HG02798 (cell line): ENCODE data around the gene LDLRAD3.
"Not testable (repeated sequence)": the region's sequence is repeated elsewhere in the genome, so short reads cannot be mapped to it uniquely, and the experiment has no call there.

Source experiments
- ATAC-seq: cut with Tn5 transposase; IDR thresholded peaks from one replicate; pipeline ENCODE4 v1.9.1; 2021; ENCODE audit warnings: mild to moderate bottlenecking; ENCODE audit not compliant: unreplicated experiment, poor library complexity

Gene LDLRAD3

GRCh38 chr11:36037031-36037430 is 93.2 kb downstream of the LDLRAD3 start:
- ATAC-seq: no peak

GRCh38 chr11:36038541-36038940 is 94.7 kb downstream of the LDLRAD3 start:
- ATAC-seq: no peak

GRCh38 chr11:36039471-36039870 is 95.6 kb downstream of the LDLRAD3 start:
- ATAC-seq: no peak

DNA sequence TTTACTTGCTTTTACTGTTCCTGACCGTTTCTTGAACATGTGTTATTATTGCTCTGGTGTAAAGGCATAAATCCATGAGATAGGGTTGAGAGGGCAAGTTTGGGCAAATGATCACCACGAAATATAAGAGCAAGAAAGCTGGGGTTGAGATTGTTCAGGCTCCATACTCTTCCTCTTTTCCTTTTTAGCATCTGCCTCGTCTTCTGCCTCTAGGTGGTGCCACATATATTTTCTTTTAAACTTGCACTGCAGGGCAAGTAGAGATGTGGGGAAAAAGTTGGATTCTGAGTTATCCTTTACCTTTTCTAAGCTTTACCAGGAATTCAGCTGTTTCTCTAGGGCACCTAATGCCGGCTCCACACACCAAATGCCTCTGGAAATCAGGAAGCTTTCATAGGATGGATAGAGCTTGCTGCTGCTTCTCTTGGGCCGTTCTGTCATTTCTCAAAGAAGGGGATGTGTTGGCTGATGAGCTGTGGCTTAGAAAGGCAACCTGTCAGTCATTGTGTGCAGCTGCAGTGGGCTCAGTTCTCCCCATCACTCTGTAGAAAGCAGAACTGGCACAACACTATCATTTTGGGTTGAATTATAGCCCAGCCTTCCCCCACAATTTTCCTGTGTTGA is 98.2 kb downstream of the LDLRAD3 start:
- no peak for ATAC-seq

DNA sequence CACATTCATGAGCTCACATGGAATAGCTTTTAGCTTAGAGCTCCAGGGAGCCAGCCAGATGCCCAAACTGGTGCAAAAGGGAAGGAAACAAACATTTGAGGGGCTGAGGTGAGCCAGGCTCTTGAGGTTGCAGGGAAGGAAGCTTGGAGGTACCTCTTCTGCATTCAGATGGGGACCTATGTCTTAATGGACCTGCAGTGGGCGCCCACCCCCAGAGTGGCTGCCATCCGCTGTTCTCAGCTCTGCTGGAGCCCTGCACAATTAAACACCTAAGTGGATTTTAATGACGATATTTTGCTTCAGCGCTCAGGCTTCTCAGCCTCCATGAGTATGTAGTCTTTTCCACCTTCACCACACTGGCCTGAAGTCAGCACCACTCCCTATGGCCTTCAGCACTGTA is 100.8 kb downstream of the LDLRAD3 start:
- no peak for ATAC-seq

DNA sequence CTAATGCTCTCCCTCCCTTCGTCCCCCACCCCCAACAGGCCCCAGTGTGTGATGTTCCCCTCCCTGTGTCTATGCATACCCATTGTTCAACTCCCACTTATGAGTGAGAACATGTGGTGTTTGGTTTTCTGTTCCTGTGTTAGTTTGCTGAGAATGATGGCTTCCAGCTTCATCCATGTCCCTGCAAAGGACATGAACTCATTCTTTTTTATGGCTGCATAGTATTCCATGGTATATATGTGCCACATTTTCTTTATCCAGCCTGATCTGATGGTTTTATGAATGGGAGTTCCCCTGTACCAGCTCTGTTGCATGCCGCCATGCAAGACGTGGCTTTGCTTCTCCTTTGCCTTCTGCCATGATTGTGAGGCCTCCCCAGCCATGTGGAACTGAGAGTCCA is 102.1 kb downstream of the LDLRAD3 start:
- not testable (repeated sequence) for ATAC-seq

DNA sequence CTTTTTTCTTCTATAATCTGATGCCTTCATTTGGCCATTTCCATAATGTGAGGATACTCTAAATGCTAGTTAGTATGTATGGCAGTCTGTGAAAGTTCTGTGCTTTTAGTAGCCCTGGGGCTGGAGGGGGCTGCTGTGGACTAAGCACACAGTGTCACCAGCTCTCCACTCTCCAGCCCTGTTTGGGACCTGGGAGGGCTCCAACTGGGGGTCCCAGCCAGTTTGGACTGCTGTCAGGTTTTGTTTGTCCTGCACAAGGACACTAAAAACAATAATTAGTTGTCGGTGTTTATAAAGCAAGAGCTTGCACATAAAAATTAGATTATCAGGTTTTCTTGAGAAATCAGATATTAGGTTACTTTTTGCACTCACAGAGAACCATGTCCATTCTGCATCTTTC is 103.1 kb downstream of the LDLRAD3 start:
- no peak for ATAC-seq

DNA sequence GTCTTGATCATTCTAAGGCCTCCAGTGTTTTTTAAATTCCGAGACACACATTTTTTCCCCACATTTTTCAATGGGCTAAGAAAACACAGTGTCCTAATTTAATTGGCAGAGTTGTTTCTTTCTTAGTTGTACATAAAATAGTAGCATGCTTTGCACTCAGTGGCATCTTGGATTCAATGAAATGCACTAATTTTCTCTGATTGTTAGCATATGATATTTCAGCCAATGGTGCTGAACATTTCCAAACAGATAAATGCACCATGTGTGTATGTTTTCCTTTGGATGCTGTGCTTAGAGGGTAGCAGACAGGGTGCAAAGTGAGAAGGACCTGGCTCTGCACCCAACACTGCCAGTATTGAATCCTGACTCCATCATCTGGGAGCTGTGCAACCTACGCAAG is 103.5 kb downstream of the LDLRAD3 start:
- ATAC-seq: no peak

DNA sequence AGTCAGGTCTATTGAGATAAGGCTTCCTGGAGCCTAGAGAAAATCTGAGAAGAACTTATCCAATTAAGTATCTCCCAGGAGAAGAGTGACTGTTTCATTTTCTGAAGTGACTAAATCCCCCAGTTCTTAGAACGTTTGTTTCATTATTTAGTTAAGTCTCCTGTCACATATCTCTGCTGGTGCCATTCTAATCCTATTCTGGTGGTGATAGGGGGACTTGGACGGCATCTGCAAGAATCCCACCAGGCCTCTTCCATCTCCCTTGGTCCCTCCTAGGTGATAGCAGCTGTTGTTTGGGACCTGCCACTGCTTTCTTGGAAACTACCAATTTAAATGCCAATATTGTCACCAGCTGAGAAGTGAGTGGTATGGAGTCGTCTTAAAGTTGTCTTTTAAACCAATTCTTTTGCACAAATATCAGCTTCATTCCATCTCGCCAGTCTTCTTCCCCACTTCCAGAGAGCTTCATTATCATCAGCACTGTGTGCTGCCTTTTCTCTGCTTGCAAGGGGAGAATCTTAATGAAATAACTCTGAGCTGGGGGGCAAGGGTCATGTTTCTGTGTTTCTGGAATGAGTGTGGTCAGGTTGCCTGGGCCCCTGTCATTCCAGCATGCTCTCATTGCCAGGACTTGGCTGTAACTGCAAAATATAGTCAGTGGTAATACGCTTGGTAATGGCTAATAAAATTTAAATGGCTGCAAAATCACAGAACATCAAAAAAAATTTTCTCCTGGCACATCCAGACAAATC is 104.8 kb downstream of the LDLRAD3 start:
- ATAC-seq: no peak

GRCh38 chr11:36051235-36052144 is 107.6 kb downstream of the LDLRAD3 start:
- no peak for ATAC-seq

DNA sequence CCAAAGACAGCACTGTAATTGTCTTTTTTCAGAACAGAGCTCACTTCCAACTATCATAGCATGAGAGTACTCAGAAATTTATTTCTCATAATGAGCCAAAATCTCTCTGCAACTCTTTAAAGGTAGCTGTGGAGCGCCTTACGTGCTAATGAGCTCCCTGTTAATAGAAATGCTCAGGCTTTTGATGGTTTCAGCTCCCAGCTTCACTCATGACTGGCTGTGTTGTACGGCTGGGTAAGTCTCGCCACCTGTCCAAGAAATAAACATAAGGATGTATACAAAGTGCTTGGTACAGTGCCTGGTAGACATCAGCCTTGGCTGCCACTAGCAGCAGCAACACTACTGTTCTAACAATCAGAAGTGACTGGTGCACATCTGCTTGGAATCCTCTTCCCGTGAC is 109.4 kb downstream of the LDLRAD3 start:
- ATAC-seq: no peak

GRCh38 chr11:36053862-36054261 is 110.0 kb downstream of the LDLRAD3 start:
- ATAC-seq: no peak

GRCh38 chr11:36054628-36055027 is 110.8 kb downstream of the LDLRAD3 start:
- no peak for ATAC-seq

DNA sequence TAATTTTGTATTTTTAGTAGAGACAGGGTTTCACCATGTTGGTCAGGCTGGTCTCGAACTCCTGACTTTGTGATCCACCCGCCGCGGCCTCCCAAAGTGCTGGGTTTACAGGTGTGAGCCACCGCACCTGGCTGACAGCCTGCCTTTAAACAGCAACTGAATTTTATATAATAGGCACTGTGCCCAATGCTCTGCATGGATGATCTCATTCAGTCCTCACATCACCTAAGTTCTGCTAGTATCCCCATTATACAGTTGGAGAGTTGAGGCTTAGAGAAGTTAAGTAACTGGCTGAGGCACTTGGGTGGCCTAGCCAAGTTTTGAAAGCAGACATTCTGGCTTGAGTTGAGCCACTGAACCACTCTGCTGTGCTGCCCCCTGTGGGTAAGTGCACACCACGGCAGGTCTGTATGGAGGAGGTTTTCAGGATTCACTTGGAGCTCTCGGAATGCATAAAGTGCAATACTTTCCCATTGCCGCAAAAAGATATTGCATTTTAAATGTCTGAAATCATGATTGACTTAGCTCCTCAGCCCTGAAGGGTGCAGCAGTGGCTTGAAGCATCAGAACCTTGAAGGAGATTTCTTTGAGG is 112.4 kb downstream of the LDLRAD3 start:
- ATAC-seq: no peak

DNA sequence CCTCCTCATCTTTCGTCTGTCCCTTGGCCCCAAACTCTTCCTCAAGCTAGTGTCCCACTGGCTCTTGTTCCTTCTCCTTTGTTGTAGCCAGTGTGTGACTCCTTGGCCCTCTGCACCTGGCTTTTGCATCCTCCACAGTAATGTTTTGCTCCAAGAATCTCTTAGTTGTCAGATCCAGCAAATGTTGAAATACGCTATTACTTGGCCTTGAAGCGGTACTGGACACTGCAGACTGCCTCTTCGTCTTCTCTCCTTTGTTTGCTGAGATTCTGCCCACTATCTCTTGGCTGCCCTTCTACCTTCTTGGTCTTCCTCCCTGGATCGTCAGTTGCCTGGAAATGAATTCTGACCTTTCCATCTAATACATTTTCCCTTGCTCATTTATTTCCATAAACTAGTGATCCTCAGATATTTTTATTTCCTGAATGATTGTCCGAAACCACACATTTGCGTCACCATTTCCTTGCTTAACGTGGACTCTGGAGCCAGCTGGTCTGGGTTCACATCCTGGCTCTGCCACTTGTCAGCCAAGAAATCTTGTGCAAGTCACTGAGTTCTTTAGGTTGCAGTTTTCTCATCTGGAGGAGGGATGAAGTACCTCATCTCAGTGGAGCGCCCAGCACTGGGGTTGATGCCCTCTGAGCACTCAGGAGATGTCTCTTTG is 113.6 kb downstream of the LDLRAD3 start:
- ATAC-seq: no peak

DNA sequence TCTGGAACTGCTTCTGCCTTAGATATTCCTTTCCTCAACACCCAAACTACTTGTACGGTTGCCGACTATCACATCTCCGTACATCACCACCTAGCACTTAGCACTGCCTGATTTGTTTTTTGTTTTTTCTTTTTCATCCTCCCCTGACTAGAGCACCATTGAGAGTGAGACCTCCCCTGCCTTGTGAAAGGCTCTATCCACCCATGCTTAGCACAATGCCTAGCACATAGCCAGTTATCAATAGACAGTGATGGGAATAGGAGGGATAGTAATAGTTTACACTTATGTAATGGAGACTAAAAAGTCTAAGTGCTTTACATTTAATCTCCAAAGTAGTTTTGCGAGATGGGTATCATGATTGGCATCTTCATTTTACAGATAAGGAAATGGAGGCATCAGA is 115.8 kb downstream of the LDLRAD3 start:
- no peak for ATAC-seq

- no peak for ATAC-seq
Measured at GRCh38 chr11:36060926-36061325, 117.1 kb downstream of the LDLRAD3 start.

DNA sequence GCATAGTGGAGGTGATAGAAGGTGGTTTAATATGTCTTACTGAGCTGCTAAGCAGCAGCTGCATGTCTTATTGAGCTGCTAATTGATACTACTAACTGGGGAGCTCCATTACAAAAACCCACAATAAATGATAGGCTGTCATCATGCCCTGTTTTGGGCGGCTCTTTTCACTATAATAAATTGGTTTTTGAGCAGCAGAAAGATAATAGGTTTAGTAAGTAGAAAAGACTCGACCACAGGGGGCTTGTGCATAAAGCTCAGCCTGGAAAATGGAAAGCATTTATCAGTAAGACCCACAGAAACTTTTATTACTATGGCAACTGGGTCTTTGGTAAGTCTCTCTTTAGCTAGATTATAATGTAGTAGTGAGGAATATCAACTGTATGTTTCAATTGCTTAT is 117.6 kb downstream of the LDLRAD3 start:
- no peak for ATAC-seq

DNA sequence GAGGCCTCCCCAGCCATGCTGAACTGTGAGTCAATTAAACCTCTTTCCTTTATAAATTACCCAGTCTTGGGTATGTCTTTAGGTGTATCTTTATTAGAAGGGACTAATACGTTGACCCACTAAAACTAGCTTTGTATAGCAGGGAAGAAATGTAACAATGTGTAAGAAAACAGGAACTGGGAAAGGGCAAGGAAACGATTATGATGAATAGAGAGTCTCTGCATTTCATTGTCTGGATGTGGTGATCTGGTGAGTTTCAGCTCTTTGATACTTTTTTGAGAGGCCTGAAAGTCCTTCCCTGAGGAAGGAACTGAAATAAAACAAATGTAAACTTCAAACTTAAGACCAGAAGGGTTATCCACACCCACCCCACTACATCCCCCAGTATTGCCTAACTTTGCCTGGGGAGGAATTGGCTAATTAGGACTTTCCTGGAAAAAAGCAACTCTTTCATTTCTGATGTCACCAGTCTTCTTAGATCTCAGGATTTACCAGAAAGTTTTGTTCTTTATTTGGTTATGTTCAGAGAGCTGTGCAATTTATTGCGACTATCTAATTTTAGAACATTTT is 119.0 kb downstream of the LDLRAD3 start:
- no peak for ATAC-seq

DNA sequence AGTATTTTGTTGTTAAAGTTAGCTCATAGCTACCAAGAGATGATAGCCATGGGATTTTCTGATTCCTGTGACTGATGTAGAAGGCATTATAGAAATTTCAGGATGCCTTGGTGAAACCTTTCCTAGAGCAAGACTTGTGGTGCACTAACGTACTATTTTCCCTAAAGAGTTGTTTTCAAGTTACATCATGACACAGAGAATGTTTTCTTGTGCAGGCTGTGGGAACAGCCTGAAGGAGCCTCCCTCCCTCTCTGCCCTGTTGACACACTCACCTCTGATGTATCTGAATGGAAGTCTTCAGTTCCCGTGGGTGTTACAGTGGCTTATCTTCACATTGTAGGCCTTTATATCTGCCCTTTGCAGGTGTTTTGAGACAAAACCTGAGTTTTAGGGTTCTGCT is 121.6 kb downstream of the LDLRAD3 start:
- ATAC-seq: no peak
